ENCODE data around the gene ROR2.
"Not testable (repeated sequence)": the region's sequence is repeated elsewhere in the genome, so short reads cannot be mapped to it uniquely, and the experiment has no call there.

The ROR2 gene

DNA sequence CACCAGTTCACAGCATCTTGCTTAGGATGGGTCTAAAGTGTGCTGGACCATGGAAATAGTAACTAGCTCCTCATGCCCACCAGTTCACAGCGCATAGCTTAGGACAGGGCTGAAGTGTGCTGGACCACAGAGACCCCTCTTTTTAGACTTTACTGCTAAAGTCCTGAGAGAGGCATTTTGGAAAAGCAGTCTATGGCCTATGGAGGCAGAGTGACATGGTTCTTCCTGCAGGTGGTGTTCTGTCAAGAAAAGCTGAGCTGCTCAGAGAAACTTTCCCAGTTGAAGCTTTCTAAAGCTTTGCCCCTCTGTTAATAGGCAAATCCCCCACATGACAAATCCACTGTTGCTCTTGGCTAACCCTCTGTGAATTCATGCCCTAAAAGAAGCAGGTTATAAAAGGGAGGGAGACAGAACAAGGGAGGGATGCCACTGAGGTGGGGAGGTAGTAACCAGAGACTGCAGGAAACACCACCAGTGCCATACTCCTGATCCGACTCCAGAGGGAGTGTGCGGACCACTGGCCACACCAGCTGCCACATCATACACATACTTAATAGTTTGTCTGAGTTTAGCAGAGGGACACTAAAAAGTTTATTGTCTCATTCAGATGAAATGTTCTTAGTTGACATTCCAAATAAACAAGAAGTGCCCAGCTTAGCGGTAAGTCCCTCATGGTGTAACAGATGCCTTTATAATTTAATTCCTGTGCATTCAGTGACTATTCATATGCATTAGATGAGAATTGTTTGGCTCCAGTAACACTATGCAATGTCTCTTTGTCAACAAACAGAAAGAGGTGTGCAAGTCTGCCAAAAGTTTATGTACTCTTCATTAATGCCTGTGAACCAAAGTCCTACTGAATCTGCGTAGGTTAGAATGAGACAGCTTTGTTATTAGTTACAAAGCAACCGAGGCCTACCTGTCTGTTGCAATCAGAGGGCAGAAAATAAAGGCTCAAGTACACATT is 290.2 kb downstream of the ROR2 start:
- DNase-seq, result peak; percentile 27

DNA sequence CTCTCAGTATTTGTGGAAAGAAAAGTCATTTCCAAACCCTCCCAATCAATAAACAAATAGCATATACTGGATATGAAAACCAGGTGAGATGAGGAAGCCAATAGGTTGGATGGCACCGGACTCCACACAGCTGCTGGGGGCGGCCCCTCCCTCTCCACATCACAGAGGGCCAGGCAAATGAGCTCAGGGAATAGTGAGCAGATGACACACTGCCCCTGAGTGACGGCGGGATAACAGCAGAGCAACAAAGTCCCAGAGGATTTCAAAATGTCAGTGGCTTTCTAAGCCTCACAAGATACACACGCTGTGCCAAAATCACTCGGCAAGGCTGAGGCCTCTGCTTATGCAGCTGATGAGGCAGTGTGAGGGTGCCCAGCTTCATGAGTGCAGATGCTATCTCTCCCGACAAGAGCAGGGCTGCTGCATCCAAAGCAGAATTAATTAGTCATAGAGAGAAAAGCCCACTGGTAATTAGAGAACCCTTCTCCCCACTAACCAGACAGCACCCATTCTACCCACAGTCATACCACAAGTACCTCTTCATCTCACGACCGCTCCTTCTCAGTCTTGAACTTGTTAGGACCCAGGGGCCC is 291.4 kb downstream of the ROR2 start:
- DNase-seq, result no peak

DNA sequence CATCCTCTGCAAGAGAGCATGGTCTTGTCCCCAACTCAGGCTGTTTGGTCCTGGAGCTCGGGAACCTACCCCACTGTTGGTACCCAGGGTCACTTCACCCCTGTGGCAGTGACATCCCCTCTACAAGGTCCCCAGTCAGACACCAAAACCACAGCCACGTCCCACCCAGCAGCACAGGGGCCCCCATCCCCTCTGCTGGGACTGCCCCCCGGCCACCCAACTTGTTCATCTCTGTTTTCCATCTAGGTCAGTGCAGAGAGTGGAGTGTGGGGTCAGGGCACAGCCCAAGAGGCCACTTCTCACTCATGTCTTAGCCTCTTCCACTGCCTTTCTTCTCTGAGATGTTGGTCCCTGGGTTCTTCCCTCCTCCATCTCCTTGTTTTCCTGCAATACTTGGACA is 292.5 kb downstream of the ROR2 start:
- DNase-seq, result no peak

DNA sequence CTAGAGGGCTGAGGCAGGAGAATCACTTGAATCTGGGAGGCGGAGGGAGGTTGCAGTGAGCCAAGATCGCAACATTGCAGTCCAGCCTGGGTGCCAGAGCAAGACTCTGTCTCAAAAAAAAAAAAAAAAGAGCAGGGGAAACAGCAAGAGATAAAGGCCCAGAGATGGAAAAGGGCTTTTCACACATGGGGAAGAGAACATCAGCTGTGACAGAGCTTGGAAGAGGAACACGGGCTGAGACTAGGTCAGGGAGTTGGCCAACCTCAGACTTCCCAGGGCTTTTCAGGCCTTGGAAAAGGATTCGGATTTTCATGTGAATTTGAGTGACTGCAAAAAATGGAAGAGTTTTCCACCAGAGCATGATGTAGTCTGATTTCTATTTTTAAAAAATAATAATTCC is 294.4 kb downstream of the ROR2 start:
- DNase-seq, result no peak

DNA sequence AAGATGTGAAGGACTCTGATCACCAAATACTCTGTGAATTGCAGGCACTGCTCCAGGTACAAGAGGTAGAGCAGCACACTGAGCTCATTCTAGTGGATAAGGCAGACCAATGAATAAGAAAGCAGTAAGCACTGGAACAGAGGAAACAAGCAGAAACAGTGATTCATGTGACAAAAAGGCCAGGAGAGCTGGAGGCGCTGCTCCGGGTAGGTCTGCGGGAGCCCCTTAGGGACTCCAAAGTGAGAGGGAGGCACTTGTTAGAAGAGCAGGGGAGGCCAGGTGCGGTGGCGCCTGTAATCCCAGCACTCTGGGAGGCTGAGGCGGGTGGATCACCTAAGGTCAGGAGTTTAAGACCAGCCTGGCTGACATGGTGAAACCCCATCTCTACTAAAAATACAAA is 294.8 kb downstream of the ROR2 start:
- DNase-seq, result no peak

DNA sequence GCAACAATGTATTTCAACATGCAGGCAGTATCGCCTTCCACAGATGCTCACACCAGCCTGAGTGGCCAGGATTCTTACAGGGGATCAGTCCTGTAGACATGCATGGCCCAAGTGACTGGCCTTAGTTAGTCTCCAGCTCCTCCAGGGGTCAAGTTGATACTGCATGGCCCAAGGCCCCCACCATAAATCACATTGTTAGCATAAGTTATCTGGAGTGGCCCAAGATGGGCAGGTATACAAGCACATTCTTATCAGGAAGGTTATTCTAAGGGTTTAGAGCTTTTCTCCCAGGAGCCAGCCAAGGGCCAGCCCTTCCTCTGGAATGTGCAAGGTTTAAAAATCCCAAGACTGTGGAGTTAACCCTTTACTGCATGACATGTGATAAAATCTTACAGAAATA is 295.5 kb downstream of the ROR2 start:
- no peak for DNase-seq

DNA sequence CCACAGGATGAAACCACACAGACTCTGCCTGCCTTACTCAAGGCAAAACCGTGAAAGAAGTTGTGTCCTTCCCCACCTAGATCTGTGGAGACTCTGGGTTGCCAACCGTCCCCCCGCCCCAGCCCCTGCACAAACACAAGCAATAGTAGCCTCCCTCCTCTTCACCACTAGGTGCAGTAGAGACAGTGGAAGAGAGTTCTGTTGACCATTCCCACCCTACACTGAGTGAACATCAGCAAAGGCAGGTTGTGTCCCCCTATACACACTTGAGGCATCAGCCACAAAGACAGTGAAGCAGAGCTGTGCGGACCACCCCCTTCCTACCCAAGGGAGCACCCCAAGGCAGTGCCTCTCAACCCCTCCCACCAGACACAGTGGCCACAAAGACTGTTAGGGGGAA is 302.7 kb downstream of the ROR2 start:
- no peak for DNase-seq

DNA sequence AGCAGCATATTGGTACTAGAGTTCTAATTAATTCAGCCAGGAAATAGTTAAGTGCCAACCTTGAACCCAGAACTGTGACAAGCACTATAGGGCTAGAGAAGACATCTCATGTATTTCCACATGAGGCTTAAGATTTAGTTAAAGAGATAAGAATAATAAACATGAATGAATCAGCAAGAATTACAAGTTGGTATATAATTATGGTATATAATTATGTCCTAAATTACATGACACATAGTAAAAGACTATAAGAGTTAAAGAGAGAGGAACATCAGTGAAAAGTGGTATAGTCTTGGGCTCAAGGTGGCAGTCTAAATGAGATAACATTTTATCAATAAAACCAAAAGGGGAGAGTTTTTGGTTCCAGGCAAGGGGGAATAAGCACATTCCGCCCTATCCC is 303.3 kb downstream of the ROR2 start:
- no peak for DNase-seq

DNA sequence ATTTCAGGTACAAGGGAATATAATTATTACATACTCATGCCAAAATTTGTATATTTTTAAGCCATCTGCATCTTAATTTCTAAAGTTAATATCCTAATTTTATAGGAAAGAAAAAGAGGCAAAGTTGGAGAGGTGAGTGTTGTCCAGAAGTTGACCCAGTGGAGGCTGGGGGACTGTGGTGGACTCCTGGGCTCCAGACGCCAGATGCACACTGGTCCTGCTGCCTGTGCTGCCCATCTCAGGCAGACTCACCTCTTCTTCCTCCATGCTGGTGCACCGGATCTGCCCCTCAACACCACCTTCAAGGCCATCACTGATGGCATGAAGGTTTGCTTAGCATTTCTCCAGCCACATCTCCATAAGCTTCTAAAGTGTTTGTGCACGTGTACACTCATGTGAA is 305.6 kb downstream of the ROR2 start:
- DNase-seq, result no peak

DNA sequence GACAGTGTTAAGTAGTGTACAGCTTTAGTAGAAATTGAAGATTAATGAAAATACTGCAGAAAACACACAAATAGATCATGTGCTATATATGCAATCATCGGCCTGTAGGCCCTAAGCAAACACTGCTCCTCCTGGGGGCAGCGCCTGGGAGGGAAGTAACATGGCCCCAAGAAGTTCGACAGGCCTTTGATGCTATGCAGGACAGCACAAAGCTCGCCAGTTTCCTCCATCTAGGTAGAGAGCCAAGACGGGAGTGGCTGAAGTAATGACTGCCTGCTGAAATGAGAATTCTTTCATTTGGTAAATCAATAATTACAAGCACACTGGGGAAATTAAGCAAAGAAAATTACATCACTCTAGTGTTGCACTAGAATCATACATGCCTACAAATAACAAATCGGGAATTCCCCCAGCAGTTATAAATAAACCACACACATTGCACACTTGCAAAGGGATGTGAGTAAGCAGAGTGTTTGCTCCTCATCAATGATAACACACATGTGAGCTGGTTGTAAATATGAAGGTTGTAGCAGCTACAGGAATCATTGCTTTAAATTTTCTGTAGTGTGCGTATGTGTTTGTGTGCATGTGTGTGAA is 306.4 kb downstream of the ROR2 start:
- no peak for DNase-seq

DNA sequence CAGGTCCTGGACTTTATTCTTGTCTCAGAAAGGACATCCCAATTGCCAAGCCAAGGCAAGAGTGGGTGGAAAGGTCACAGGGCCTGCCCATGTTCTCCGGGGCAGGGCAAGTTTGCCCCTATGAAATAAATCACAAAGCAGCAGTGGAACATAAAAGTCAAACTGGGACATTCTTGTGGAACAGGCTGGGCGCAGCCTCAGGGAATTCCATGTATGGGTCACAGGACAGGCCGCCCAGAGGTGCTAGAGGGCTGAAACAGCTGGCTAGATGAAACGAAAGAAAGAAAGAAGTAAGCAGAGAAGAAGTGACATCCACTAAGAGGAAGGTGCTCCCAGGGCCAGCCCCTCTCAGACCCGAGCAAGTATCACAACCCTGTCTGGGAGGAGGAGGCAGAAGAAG is 307.3 kb downstream of the ROR2 start:
- DNase-seq, result no peak

DNA sequence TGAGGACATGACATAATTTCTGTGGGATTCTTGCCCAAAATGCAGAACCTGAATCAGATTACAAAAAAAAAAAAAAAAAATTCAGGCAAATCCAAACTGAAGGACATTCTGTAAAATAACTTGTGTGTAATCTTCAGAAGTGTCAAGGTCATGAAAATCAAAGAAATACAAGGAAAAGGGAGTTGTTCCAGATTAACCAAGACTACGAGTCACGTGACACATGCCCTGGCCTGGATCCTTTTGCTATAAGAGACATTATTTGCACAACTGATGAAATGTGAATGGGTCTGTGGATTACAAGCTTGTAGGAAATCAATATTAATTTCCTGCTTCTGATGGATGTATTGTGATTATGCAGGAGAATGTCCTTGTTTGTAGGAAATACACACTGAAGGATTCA is 309.6 kb downstream of the ROR2 start:
- no peak for DNase-seq

DNA sequence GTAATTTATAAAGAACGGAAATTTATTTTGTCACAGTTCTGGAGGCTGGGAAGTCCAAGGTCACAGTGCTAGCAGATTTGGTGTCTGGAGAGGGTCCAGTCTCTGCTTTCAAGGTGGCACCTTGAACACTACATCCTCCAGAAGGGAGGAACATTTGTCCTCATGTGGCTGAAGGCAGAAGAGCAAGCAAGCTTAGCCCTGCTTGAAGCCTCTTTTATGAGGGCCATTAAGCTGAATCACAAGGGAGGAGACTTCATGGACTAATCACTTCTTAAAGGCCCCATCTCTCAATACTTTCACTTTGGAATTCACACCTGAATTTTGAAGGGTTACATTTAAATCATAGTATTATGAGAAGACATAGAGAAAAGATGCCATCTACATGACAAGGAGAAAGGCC is 311.0 kb downstream of the ROR2 start:
- no peak for DNase-seq

DNA sequence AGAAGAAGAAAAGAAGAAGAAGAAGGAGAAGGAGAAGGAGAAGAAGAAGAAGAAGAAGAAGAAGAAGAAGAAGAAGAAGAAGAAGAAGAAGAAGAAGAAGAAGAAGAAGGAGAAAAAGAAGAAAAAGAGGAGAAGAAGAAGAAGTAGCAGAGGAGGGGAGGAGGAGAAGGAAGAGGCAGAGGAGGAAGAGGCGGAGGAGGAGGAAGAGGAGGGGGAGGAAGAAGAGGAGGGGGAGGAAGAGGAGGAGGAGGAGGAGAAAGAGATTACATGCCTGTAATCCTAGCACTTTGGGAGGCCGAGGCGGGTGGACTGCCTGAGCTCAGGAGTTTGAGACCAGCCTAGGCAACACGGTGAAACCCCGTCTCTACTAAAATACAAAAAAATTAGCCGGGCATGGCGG is 315.2 kb downstream of the ROR2 start:
- not testable (repeated sequence) for DNase-seq

DNA sequence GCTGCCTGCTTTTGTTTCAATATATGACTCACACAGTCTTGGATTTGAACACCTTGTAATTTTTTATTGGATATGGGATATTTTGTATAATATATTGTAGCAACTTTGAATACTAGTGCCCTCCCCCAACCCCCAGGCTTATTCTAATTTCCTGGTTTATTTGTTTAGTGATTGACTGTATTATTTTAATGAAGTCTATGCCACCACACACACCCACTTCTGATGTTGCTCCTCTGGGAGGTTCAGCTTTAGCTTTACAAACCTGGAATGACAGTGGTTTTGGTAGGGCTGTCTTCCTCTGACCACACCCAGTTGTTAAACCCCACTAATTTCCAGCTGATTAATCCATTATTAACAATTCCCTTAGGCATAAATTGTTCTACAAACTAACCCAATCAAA is 320.3 kb downstream of the ROR2 start:
- DNase-seq, result no peak

DNA sequence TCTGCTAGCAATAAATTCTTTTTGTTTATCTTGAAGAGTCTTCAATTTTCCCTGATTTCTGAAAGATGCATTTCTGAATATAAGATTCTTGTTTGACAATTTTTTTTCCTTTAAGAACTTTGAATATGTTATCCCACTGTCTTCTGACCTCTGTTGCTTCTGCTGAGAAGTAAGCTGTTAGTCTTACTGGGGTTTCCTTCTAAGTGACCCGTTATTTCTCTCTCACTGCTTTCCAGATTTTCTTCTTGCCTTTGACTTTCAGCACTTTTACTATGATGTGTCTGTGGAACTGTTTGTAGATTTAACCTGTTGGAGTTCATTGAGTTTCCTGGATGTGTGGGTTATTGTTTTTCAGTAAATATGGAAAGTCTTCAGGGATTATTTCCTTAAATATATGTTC is 321.1 kb downstream of the ROR2 start:
- DNase-seq, result no peak

DNA sequence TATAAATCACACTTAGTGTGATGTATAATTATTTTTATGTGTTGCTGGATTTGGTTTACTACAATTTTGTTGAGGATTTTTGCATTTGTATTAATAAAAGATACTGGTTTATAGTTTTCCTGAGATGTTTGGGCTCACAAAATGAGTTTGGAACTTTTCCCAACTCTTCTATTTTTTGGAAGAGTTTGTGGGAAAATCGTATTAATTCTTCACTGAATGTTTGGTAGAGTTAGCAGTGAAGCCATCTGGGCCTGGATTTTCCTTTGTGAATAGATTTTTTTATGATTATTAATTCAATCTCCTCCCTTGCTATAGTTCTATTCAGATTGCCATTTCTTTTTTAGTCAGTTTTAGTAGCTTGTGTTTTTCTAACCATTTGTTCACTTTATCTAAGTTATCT is 324.7 kb downstream of the ROR2 start:
- no peak for DNase-seq

DNA sequence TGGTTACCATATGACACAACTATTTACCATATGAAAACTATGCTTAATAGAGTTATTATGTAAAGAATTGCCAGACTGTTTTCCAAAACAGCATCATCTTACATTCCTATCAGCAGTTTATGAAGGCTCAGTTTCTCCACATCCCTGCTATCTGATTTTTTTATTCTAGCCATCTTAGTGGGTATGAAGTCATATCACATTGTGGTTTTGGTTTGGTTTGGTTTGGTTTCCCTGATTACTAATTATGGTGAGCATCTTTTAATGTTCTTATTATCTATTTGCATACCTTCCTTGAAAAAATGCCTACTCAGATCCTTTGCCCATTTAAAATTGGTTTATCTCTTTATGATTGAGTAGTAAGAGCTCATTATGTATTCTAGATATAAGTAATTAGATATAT is 327.0 kb downstream of the ROR2 start:
- no peak for DNase-seq

DNA sequence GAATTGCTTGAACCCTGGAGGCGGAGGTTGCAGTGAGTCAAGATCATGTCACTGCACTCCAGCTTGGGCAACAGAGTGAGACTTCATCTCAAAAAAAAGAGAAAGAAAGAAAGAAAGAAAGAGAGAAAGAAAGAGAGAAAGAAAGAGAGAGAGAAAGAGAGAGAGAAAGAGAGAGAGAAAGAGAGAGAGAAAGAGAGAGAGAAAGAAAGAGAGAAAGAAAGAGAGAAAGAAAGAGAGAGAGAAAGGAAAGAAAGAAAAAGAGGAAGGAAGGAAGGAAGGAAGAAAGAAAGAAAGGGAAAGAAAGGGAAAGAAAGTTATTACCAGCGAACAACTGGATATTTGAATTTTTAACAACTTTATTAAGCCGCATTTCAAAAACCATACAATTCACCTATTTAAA is 327.9 kb downstream of the ROR2 start:
- not testable (repeated sequence) for DNase-seq

DNA sequence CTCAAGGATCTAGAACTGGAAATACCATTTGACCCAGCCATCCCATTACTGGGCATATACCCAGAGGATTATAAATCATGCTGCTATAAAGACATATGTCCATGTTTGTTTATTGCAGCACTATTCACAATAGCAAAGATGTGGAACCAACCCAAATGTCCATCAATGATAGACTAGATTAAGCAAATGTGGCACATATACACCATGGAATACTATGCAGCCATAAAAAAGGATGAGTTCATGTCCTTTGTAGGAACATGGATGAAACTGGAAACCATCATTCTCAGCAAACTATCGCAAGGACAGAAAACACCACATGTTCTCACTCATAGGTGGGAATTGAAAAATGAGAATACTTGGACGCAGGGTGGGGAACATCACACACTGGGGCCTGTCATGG is 336.0 kb downstream of the ROR2 start:
- DNase-seq, result not testable (repeated sequence)

DNA sequence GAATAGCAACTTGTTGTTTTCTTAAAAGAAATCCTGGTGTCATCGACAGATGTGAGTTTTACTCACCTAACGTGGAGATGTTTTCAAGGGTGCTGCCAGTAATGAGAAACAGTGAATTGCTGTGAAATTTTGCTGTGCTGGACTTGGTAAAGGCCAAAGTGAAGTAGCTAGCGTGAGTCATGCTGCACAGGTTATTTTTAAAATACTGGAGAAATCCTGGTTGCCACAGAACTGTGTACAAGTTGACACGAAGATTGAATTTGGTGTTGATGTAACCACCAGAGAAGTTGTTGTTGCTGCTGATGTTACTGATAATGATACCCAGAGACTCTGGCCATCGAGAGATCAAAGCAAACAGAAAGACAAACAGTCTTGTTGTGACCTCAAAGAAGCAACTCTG is 338.4 kb downstream of the ROR2 start:
- no peak for DNase-seq

DNA sequence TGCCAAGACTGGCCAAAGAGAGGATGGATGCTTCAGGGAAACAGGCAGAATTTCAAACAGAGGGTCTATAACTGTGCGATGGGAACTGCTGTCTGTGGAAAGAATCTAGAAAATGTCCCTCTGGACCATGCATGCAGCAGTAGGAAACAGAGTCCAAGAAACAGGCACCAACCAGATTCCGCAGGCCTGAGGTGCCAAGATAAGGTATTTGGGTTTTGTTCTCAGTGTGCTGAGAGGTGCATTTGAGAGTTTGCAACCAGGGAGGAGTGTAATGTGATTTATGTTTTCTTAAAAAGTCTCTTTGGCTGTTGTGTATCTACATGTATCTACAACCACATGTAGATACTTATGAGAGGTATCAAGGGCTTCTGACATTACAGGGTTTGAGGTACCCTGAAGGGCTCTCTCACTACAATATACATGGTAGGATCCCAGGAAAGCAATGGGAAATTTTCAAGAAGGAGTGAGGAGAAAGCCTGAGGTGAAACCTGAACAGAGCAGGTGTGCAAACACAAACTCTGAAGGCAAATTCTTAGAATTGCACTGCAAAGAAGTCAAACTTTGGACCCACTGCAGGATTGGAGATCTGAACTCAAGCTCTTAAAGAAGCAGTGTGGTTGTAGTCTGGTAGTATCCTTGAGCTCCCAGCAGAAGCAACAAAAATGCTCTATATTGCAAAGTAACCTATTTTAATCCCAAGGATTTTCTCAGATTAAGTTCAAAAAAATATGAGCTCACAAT is 343.6 kb downstream of the ROR2 start:
- no peak for DNase-seq

DNA sequence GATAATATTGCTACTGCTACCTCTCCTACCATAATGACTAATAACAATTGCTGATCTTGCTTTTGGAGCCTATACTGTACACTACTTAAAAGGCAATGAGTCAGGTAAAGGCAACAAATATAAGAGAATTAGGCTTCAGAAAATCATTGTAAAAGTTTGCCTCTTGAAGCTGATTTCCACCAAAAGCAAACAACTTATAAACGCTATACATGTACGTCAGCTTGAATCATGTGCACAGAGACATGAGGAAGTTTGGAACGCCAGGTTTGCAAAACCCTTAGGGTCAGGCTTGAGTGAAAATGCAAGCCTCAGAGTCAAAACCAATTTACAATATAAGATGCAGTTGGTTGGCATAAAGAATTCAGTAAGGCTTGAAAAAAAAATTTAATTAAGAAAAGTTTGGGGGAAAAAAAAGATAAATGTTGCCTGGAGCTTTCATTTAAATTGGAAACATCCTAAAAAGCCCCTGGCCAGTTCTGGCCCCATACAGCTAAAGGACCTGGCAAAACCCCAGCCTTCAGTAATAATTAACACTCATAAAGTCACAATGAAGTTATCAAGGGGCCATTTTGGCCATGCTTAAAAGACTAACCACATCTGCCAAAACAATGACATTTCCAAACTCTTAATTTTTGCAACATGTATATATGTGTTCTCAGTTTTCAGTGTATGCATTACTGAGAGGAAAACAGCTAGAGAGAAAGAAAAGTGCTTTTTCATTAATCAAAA is 345.4 kb downstream of the ROR2 start:
- no peak for DNase-seq

Data from NCI-H345 (cell line).